ENCODE data around the gene CASP8AP2.
"Not testable (repeated sequence)": the region's sequence is repeated elsewhere in the genome, so short reads cannot be mapped to it uniquely, and the experiment has no call there.

Gene CASP8AP2

GRCh38 chr6:89836639-89837222 is 7.1 kb downstream of the CASP8AP2 start:
- no peak overlapping the region for H3K27ac ChIP-seq
- TF ChIP-seq ZFX (IDR thresholded peaks at IDR 0.05; ENCODE audit: borderline replicate concordance) (no peak), CTCF (IDR thresholded peaks at IDR 0.05) (no peak)

DNA sequence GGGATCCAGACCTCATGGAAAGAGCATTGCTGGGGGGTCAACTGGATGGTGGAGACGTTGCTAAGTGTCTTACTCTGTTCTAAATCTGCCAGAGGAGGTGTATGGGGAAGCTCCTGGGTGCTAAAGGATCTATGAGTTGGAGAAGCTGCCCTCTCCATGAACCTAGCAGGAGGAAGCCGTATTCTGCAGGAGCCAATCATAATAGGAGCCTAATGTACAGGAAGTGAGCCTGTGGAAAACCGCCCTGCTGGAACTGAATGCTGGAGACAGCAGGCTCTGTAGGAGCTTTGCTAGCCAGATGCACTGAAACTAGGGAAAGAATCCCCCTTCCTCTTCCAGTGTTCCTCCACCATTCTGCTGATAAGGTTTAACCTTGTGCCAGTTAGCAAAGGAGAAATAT is 10.9 kb downstream of the CASP8AP2 start:
- H3K27ac ChIP-seq: no peak overlapping the region
- no peak for TF ChIP-seq CTCF (IDR thresholded peaks at IDR 0.05)
- TF ChIP-seq ZFX (IDR thresholded peaks at IDR 0.05; ENCODE audit: borderline replicate concordance): no peak

DNA sequence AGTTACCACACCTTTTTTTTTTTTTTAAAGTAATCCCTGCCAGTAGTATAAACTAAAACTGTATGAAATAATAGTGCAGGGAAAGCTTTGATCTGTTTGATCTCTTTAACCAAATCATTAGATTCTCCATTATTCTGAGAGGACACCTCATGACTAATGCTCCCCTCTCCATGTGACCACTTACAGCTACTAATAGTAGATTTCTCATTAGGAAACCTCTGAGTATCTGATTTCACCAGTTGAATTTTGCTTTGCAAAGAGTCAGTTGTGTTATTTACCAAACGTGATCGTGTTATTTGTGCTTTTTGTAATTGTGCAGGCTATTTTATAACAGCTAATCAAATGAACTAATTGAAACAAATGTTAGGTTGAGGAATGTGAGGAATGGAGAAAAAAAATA is 12.5 kb downstream of the CASP8AP2 start:
- TF ChIP-seq CTCF (IDR thresholded peaks at IDR 0.05) (no peak), ZFX (IDR thresholded peaks at IDR 0.05; ENCODE audit: borderline replicate concordance) (no peak)
- H3K27ac ChIP-seq: no peak overlapping the region

- H3K27ac ChIP-seq: no peak overlapping the region
- no peak for TF ChIP-seq CTCF (IDR thresholded peaks at IDR 0.05)
- no peak for TF ChIP-seq ZFX (IDR thresholded peaks at IDR 0.05; ENCODE audit: borderline replicate concordance)
Measured at GRCh38 chr6:89843070-89843469, 13.4 kb downstream of the CASP8AP2 start.

DNA sequence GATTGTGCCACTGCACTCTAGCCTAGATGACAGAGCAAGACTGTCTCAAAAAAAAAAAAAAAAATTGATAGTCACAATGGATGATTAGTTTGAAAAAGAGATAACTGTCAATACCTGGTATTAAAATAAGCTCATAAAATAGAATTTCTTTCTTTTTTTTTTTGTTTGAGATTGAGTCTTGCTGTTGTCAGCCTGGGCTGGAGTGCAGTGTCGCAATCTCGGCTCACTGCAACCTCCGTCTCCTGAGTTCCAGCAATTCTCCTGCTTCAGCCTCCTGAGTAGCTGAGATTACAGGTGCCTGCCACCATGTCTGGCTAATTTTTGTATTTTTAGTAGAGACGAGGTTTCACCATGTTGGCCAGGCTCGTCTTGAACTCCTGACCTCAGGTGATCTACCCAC is 17.8 kb downstream of the CASP8AP2 start:
- not testable (repeated sequence) for H3K27ac ChIP-seq

DNA sequence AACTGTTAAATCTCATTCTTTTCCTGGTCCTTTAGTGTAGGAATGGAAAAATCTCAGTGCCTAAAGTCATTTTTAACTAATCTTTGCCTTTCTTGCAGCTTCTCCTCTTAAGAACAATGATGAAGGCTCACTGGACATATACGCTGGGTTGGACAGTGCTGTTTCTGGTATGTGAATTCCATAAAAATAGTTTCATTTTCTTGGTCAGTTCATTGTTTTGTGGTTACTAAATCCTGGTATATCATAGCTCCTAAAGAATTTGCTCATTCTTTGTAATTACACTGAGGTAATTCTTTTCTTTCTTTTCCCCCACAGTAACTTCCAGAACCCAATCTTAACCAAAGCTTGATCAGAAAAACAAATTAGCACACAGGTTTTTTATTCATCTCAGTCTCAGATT is 23.4 kb downstream of the CASP8AP2 start:
- TF ChIP-seq ZFX (IDR thresholded peaks at IDR 0.05; ENCODE audit: borderline replicate concordance): no peak
- no peak overlapping the region for H3K27ac ChIP-seq

GRCh38 chr6:89858041-89858440 is 28.4 kb downstream of the CASP8AP2 start:
- TF ChIP-seq ZFX (IDR thresholded peaks at IDR 0.05; ENCODE audit: borderline replicate concordance) (no peak), CTCF (IDR thresholded peaks at IDR 0.05) (no peak)
- H3K27ac ChIP-seq: no peak overlapping the region

GRCh38 chr6:89859744-89860143 is 30.1 kb downstream of the CASP8AP2 start:
- H3K27ac ChIP-seq: no peak overlapping the region
- TF ChIP-seq CTCF (IDR thresholded peaks at IDR 0.05) (no peak), ZFX (IDR thresholded peaks at IDR 0.05; ENCODE audit: borderline replicate concordance) (no peak)
